Activated T-helper 9 cell treated with anti-CD3 and anti-CD28 coated beads, Interleukin-2, amount 50 U/mL, for 16 hours (primary cell): ENCODE data around the gene KIAA1217.
"Not testable (repeated sequence)": the region's sequence is repeated elsewhere in the genome, so short reads cannot be mapped to it uniquely, and the experiment has no call there.

Source experiments
- DNase-seq: peaks from one replicate; pipeline ENCODE4 v3.0.0-alpha.2; 2020; ENCODE audit warnings: low read depth

KIAA1217 gene

GRCh38 chr10:24289235-24289634 is 80.3 kb downstream of the KIAA1217 start:
- no peak for DNase-seq

DNA sequence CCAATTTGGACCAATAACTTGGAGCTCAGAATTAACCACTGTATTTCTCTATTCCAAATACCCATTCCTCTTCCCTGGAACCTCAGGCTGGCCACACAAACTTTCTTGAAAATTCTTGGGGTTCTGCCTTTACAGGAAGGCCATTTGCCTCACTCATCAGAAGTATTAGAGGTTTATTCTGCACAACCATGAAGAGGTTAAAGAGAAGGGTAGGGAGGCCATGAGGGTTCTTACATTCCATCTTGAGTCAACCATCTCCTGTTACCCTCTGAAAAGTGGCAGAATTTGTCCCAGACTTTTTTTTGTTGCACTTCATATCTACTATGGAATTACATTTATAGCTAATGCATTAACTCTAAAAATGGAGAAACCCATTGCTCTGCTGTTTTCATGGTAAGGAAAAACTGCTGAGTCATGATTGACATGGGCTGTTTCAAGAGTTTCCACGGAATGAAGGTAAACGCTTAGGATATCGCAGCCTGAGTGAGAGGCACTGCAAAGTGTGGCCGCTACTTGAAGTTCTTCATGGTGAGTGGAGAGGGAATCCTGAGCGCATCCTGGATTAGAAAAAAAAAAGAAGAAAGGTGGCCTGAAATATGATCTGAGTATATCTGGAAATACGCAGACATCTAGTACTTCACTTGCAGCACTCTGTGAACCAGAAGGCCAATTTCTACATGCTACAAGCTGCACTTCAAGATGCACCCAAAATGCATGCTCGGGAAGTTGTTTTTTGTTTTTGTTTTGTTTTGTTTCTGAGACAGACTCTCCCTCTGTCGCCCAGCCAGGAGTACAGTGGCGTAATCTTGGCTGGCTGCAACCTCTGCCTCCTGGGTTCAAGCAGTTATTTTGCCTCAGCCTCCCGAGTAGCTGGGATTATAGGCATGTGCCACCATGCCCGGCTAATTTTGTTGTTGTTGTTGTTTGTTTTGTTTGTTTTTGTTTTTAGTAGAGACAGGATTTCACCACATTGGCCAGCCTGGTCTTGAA is 83.7 kb downstream of the KIAA1217 start:
- DNase-seq = no peak

DNA sequence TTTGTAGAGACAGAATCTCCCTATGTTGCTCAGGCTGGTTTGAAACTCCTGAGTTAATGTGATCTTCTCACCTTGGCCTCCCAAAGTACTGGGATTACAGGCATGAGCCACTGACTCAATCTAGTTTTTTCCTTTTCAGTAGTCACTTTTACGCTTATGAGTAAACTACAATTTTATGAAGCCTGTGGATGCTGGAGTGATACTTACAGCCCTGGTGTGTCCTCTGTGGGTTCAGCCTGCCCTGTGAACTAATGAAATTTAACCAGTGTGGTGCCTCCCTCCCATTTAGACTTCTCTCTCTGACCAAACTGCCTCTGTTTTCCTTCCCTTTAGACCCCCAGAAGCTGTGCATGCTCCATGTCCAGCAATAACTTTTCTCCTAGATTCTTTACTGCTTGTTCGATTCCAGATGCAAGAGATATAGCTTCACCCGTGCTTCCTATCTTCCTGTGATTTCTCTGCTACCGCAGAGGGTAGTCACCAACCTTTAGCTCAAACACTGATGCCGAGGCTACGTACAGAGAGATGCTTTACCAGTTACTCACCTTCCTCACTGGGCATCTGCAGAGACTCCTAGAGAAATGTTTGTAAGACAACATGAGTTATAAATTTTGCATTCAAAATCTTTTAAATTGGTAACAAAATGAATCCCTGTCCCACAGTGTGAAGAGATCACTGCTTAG is 90.8 kb downstream of the KIAA1217 start:
- no peak for DNase-seq

GRCh38 chr10:24303522-24304310 is 94.8 kb downstream of the KIAA1217 start:
- DNase-seq = no peak

DNA sequence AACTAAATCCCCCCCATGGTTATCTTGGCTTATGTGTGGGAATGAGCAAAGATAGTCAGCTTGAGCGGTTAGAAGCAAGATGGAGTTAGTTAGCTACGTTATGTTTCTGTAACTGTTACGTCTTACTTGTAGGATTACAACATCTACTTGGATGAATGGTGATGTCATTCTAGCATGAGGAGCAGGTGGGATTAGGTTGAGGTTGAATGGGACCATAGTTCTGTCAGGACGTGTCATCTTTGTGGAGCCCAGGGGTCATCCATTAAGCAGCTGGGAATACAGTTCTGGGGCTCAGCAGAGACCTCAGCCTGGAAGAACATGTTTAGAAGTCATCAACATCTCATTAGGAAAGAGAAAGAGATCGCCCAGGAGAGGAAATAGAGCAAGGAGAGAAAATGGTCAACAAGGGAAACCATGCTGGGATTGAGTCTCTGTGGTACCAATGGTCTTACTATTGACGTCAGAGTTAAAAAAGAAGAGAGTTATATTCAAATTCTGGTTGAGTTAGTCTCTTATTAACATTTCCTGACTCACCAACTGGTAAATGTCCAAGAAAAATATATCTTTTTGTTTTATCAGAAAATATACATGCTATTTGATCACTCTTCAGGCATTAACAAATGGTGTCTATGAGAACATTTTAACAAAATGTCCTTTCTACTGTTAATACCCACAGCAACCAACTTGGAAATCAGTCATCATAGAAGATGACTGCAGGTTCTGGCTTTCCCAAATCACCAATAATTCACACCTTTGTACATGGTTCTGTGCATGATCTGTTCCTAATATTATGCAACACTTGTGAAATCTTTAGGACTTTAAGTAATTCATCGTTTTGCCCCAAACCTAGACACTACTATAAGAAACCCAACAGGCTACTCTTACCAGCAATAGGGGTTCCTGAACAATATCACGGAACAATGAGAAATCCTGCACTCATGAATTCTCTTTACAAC is 96.9 kb downstream of the KIAA1217 start:
- DNase-seq = no peak

- DNase-seq = no peak
Measured at GRCh38 chr10:24306507-24306875, 97.6 kb downstream of the KIAA1217 start.

DNA sequence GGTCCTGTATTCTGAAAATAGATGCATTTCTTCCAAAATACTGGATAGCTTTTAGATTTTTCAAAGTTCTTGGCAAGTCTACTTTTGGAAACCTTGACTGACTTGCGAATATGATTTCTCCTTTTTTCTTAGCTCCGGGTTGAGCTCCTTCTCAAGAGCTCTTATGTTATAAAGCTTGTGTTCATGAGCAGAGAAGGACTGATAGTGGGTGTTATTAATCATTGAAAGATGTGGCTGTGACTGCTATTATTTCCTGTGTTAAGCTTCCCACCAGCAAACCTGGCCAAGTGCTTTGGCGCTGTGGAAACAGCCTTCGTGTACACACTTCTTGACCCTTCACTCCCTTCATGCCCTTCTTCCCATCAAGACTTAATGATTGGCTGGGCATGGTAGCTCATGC is 98.2 kb downstream of the KIAA1217 start:
- DNase-seq = no peak

DNA sequence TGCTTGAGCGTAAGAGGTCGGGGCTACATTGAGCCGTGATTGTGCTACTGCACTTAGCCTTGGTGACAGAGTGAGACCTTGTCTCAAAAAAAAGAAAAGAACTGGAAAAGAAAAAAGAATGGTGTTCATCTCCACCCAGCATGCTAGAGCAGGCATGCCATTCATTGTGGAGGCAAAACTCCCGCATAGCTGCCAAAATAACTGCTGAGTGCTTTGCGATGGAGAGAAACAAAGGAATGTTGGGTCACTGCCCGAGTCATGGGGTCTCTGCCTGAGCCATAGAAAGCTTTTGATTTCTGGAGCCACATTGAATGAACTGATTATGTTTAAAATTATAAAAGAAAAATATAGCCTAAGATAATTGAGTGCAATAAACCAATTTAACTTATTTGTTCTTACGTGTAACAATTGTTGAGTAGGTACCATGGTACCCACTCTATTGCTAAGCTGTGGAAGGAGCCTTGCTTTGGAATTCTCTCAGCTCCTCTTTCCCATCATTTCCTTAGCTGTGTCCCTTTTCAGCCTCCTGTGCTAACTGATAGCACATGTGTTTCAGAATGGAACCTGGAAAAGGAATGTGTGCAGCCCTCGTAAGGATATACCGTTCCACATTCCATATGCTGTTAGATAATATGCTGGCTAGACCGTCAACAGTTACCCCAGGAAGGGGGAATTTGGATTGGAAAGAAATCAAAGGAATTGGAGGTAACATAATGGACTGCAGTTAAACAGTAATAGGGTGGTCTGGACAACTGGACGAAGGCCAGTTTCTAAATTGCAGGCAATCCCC is 99.0 kb downstream of the KIAA1217 start:
- DNase-seq = no peak

DNA sequence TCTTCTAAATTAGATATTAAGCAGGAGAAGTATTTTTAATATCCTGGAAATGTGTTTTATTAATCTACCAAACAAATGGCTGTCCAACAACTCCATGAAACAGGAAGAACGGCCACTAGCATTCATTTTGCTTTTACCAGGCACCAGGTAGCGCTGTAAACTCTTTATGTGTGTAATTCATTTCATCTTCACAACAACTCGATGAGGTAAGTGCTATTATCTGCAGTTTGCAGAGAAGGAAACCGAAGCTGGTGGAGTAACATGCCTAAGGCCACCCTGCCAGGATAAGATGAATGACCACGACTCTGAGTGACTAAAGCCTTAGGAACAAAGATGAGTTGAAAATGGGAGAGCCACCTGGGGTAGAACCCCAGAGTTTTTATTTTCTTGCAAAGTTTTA is 101.2 kb downstream of the KIAA1217 start:
- DNase-seq = no peak

DNA sequence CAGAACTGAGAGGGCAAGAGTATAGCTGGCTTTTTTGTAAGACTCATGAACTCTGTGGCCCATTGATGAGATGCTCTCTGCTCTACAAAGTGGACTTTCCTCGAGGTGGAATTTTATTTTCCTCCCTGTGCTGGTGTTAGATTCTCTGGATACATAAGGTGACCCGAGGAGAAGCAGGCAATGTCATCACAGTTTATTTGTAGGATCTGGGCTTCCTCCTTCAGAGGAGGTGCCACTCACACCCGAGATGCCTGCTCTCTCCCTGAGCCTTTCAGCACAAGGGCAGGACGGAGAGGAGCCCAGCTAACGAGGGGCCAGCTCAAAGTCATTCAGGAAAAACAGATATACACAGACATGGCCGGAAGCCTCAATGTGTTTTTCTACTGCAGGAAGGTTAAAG is 103.0 kb downstream of the KIAA1217 start:
- no peak for DNase-seq

DNA sequence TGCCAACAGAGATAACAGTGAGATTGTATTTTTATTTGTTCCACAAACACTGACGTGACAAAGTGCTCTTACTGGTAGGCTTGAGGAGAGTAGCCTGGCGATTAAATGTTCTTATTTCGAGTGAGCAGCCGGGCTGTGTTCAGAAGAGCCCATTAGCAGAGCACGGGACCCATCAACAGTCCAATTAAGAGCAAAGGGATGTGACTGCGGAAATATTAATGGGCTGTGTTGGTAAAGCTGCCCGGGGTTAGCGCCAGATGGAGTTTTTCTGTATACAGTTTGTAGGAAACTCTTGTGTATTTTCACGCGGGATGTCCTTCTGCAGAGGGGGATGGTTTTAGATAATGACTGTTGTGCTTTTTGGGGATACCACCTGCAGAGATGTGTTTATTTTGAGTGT is 104.3 kb downstream of the KIAA1217 start:
- DNase-seq = no peak

GRCh38 chr10:24315211-24315610 is 106.3 kb downstream of the KIAA1217 start:
- DNase-seq = no peak

DNA sequence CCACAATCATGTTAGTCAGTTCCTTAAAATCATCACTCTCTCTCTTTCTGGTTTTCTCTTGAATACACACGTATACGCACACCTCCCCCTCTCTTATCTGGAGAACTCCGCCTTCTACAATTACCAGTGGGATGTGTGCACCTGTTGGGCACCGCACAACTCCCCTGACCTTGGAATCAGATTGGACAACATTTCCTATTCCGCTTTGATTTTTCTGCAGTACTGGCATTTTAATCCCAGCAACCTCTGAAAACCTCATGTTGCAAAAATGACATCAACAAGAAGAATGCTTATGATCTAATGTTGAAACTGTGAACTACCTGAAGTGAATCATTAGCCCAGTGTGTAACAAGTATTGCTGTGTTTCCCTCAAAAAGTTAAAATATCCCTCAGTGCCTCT is 109.6 kb downstream of the KIAA1217 start:
- no peak for DNase-seq

GRCh38 chr10:24320373-24320772 is 111.4 kb downstream of the KIAA1217 start:
- no peak for DNase-seq

- no peak for DNase-seq
Measured at GRCh38 chr10:24324651-24325050, 115.7 kb downstream of the KIAA1217 start.

DNA sequence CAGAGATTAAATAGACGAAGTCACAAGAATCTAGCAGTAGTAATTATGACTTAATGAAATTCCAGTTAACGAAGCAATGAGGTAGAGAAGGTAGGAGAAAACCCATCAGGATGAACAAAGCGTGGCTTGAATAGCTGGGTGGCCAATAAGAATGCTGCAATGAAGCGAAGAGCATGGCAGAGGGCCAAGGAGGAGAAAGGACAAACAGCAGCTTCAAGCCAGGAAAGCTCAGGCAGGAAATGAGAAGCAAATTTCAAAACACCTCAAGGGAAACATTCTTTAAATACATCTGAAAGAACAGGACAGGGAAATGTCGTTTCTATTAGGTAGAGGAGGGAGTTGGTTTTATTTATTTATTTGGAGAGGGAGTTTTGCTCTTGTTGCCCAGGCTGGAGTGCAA is 122.5 kb downstream of the KIAA1217 start:
- no peak for DNase-seq

DNA sequence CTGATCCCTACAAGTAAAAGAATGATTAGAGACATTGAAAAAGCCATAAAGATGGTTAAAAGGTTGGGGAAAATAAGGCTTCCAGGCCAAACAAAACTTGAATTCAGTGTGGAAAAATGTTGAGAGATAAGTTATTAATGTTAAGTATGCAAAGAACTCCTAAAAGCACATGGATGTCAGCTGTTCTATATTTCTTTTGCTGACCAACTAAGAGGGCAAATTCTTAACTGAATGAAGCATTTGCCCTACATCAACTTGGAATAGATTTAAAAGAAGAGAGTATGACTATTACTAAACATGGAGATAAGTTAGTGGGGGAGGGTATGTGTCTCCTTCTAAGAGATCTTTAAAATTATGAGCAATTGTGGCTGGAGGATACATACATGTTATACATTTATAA is 124.8 kb downstream of the KIAA1217 start:
- DNase-seq = no peak

GRCh38 chr10:24334279-24334939 is 125.5 kb downstream of the KIAA1217 start:
- no peak for DNase-seq

DNA sequence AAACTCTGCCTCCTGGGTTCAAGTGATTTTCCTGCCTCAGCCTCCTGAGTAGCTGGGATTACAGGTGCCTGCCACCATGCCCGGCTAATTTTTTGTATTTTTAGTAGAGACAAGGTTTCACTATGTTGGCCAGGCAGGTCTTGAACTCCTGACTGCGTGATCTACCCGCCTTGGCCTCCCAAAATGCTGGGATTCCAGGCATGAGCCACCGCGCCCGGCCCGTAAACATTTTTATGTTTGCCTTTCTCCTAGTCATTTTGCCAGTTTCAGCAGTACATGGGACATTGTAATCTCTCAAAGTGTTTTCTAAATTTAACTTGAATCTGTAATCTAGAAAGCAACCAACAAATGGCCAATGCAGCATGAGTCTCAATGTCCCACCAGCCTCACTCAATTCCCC is 128.8 kb downstream of the KIAA1217 start:
- DNase-seq = not testable (repeated sequence)

- DNase-seq = no peak
Measured at GRCh38 chr10:24339387-24339786, 130.4 kb downstream of the KIAA1217 start.
